Measurements from ENCODE around the gene LACTB.

LACTB gene

GRCh38 chr15:63181648-63182047, 60.0 kb downstream of the LACTB start:
- no peak for DNase-seq

- DNase-seq, result peak; percentile 24
Observed at GRCh38 chr15:63185206-63185605, 63.5 kb downstream of the LACTB start.

- no peak for DNase-seq
Observed at GRCh38 chr15:63186065-63186464, 64.4 kb downstream of the LACTB start.

- no peak for DNase-seq
Observed at GRCh38 chr15:63187589-63188226, 66.0 kb downstream of the LACTB start.

GRCh38 chr15:63188247-63188925, 66.7 kb downstream of the LACTB start:
- DNase-seq, result no peak

- peak; percentile 98 for DNase-seq
Observed at GRCh38 chr15:63188926-63189871, 67.5 kb downstream of the LACTB start, which contains the start of gene RAB8B. RAB8B (plus strand) TSS chr15:63189606; CDS start chr15:63189625, 19 bp downstream.

GRCh38 chr15:63189941-63190768, 68.5 kb downstream of the LACTB start:
- DNase-seq, result peak; percentile 26

- DNase-seq, result no peak
Observed at GRCh38 chr15:63190769-63191649, 69.3 kb downstream of the LACTB start.

All from NCI-H1105 treated with DMSO at 0.1 percent for 48 hours (cell line).